DND-41 (cell line): Measurements from ENCODE around the gene MTOR.

Experiments
- ATAC-seq: fragments of 200-7000 bp; cut with Tn5 transposase; 3 replicates; pipeline ENCODE4 v1.9.1; 2021; ENCODE audit warnings: low read depth; ENCODE audit not compliant: insufficient read depth
- DNase-seq: peaks from one replicate; pipeline ENCODE4 v3.0.0-alpha.2; 2020
- H2AFZ ChIP-seq: 2 replicates; pipeline ENCODE4 v1.6.0; 2012; ENCODE audit warnings: low read depth, low read length
- H3K27ac ChIP-seq: 2 replicates; pipeline ENCODE4 v1.5.1; 2012; ENCODE audit warnings: low read length, inconsistent platforms
- H3K27me3 ChIP-seq: fragments of 200-600 bp; sonication (generic); 2 replicates; pipeline ENCODE4 v1.6.0; 2012; ENCODE audit warnings: low read length, mild to moderate bottlenecking, inconsistent platforms; ENCODE audit not compliant: insufficient read depth, poor library complexity
- H3K36me3 ChIP-seq: 2 replicates; pipeline ENCODE4 v1.5.1; 2012; ENCODE audit warnings: low read length, inconsistent platforms; ENCODE audit not compliant: insufficient read depth
- H3K4me1 ChIP-seq: 2 replicates; pipeline ENCODE4 v1.5.1; 2012; ENCODE audit warnings: mild to moderate bottlenecking, low read length; ENCODE audit not compliant: insufficient read depth
- H3K4me2 ChIP-seq: 2 replicates; pipeline ENCODE4 v1.6.0; 2012; ENCODE audit warnings: mild to moderate bottlenecking, moderate library complexity, low read length, inconsistent platforms; ENCODE audit not compliant: insufficient read depth
- H3K4me3 ChIP-seq, 2 experiments: fragments of 200-600 bp in 1 of 2; shearing (Covaris generic) in 1 of 2; 2 replicates each; pipeline ENCODE4 v1.5.1; 2012 to 2016; ENCODE audit warnings: inconsistent platforms in 2 of 2, low read length in 2 of 2, mild to moderate bottlenecking in 2 of 2, low read depth in 1 of 2, moderate library complexity in 1 of 2
- H3K79me2 ChIP-seq: 2 replicates; pipeline ENCODE4 v1.6.0; 2012; ENCODE audit warnings: low read length, inconsistent platforms; ENCODE audit not compliant: insufficient read depth
- H3K9ac ChIP-seq: 2 replicates; pipeline ENCODE4 v1.6.0; 2012; ENCODE audit warnings: low read depth, mild to moderate bottlenecking, inconsistent platforms, low read length, moderate library complexity
- H3K9me3 ChIP-seq: 2 replicates; pipeline ENCODE4 v1.5.1; 2012; ENCODE audit warnings: low read length, moderate library complexity, mild to moderate bottlenecking, inconsistent platforms; ENCODE audit not compliant: insufficient read depth, severe bottlenecking
- H4K20me1 ChIP-seq: 2 replicates; pipeline ENCODE4 v1.6.0; 2012; ENCODE audit warnings: low read length; ENCODE audit not compliant: insufficient read depth
- EZH2 ChIP-seq: IDR thresholded peaks from 3 replicates; pipeline ENCODE4 v1.6.1; 2012; ENCODE audit warnings: borderline replicate concordance, low read depth, mild to moderate bottlenecking, moderate library complexity, low read length, inconsistent platforms; ENCODE audit not compliant: severe bottlenecking
- TF ChIP-seq, protein P1 (sequence below): IDR thresholded peaks from 2 replicates; pipeline ENCODE4 v1.5.1; 2012; ENCODE audit warnings: borderline replicate concordance, low read length, moderate library complexity, mild to moderate bottlenecking; ENCODE audit not compliant: poor library complexity, severe bottlenecking; ENCODE audit errors: extremely low read depth

The MTOR gene

DNA sequence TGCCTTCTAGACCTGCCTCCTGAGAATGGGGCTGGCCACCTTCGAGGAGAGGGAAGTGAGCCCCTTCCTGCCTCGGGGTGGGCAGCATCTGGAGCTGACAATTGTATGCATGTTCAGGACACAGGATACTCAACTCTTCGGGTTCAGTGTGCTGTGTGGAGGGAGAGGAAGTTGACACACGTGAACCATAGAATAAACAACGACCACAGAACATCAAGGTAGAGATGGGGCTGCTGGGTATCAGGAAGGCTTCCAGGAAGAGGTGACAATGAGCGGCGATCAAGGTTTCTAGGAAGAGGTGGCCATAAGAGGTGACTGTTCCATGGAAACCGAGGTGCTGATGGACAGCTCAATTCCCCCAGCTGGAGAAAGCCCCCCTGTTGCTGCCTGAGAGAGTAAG, 32.6 kb upstream of the MTOR start:
- H3K4me2 ChIP-seq = no peak overlapping the region
- H3K27ac ChIP-seq = no peak overlapping the region
- no peak overlapping the region for H2AFZ ChIP-seq
- H3K36me3 ChIP-seq = peaks cover 47% of the 10 kb centered on the region
- H3K27me3 ChIP-seq = no peaks in the 10 kb centered on the region
- peaks cover 6% of the 10 kb centered on the region; the same call in 1 of the 2 replicates for H4K20me1 ChIP-seq
- H3K4me3 ChIP-seq = no peak overlapping the region
- no peaks in the 10 kb centered on the region for H3K4me1 ChIP-seq
- TF ChIP-seq, protein P1, sequence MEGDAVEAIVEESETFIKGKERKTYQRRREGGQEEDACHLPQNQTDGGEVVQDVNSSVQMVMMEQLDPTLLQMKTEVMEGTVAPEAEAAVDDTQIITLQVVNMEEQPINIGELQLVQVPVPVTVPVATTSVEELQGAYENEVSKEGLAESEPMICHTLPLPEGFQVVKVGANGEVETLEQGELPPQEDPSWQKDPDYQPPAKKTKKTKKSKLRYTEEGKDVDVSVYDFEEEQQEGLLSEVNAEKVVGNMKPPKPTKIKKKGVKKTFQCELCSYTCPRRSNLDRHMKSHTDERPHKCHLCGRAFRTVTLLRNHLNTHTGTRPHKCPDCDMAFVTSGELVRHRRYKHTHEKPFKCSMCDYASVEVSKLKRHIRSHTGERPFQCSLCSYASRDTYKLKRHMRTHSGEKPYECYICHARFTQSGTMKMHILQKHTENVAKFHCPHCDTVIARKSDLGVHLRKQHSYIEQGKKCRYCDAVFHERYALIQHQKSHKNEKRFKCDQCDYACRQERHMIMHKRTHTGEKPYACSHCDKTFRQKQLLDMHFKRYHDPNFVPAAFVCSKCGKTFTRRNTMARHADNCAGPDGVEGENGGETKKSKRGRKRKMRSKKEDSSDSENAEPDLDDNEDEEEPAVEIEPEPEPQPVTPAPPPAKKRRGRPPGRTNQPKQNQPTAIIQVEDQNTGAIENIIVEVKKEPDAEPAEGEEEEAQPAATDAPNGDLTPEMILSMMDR = no peak
- TF ChIP-seq EZH2 = no peak
- no peaks in the 10 kb centered on the region for H3K79me2 ChIP-seq
- no peak for DNase-seq
- ATAC-seq = no peak
- H3K9me3 ChIP-seq = no peaks in the 10 kb centered on the region
- no peak overlapping the region for H3K9ac ChIP-seq

DNA sequence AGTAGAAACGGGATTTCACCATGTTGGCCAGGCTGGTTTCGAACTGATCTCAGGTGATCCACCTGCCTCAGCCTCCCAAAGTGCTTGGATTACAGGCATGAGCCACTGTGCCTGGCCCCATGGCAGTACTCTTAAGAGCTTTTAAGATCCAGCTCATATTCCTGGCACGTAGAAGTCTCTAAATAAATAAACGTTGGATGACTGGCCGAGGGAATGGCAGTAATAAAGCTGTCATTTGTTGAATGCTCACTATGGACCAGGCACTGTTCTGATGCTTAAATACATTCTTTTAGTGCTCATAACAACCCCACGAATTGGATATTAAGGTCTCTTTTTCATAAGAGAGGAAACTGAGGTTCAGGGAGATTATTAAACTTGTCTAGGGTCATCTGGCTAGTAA, 31.5 kb upstream of the MTOR start:
- H3K36me3 ChIP-seq = peaks cover 50% of the 10 kb centered on the region
- no peak overlapping the region for H3K9ac ChIP-seq
- ATAC-seq (no peak), DNase-seq (no peak)
- no peaks in the 10 kb centered on the region for H3K79me2 ChIP-seq
- no peaks in the 10 kb centered on the region for H3K4me1 ChIP-seq
- H3K27ac ChIP-seq = no peak overlapping the region
- H2AFZ ChIP-seq = no peak overlapping the region
- H3K4me3 ChIP-seq = no peak overlapping the region
- no peak for TF ChIP-seq EZH2
- TF ChIP-seq, protein P1 = no peak
- H3K4me2 ChIP-seq = no peak overlapping the region
- H4K20me1 ChIP-seq = peaks cover 6% of the 10 kb centered on the region; the same call in 1 of the 2 replicates
- no peaks in the 10 kb centered on the region for H3K27me3 ChIP-seq
- H3K9me3 ChIP-seq = no peaks in the 10 kb centered on the region

DNA sequence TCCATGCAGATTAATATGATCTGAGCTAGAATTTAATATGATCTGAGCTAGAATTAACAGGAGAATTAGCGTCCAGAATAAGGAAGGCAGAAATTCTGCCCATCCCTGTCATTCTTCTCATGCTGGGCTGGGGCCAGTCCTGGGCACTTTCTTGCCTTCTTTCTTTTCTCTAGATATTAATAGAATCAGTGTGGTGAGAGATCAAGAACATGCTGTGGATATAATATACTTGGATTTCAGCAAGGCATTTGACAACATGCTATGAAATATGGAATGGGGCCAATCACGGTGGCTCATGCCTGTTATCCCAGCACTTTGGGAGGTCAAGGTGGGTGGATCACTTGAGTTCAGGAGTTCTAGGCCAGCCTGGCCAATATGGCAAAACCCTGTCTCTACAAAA, 28.7 kb upstream of the MTOR start:
- TF ChIP-seq, protein P1 = no peak
- TF ChIP-seq EZH2 = no peak
- H3K27ac ChIP-seq = no peak overlapping the region
- no peak overlapping the region for H3K4me2 ChIP-seq
- H3K36me3 ChIP-seq = peaks cover 72% of the 10 kb centered on the region
- H3K9me3 ChIP-seq = no peaks in the 10 kb centered on the region
- H2AFZ ChIP-seq = no peak overlapping the region
- no peak overlapping the region for H3K9ac ChIP-seq
- H3K4me1 ChIP-seq = no peaks in the 10 kb centered on the region
- no peaks in the 10 kb centered on the region for H3K27me3 ChIP-seq
- ATAC-seq = no peak
- H4K20me1 ChIP-seq = peaks cover 11% of the 10 kb centered on the region; the same call in 1 of the 2 replicates
- H3K4me3 ChIP-seq = no peak overlapping the region
- no peak for DNase-seq
- H3K79me2 ChIP-seq = peaks cover 7% of the 10 kb centered on the region; the same call in 1 of the 2 replicates

DNA sequence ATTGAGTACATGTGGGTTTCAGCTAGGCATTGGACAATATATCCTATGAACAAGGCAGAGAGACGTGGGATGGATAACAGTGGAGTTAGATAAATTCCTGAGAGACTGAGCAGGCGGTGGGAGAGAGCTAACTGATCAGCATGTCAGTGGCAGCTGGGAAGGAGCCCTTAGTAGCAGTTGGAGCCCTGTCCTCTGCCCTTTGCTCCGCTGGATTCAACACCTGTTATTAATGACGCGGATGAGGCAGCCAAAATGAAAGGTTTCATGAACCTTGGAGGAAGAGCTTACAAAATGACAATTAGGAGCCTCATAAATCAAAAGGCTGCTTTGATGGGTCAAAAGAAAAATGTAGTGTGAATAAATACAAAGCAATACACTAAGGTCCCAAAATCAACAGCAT, 26.7 kb upstream of the MTOR start:
- H3K4me1 ChIP-seq = no peaks in the 10 kb centered on the region
- peaks cover 68% of the 10 kb centered on the region for H3K36me3 ChIP-seq
- no peak overlapping the region for H3K27ac ChIP-seq
- H3K4me2 ChIP-seq = no peak overlapping the region
- peaks cover 12% of the 10 kb centered on the region; the same call in 1 of the 2 replicates for H4K20me1 ChIP-seq
- ATAC-seq (no peak), DNase-seq (no peak)
- TF ChIP-seq, protein P1 = no peak
- TF ChIP-seq EZH2 = no peak
- no peak overlapping the region for H3K4me3 ChIP-seq
- H3K9ac ChIP-seq = no peak overlapping the region
- peaks cover 13% of the 10 kb centered on the region; the same call in 1 of the 2 replicates for H3K79me2 ChIP-seq
- no peak overlapping the region for H2AFZ ChIP-seq
- H3K9me3 ChIP-seq = no peaks in the 10 kb centered on the region
- H3K27me3 ChIP-seq = no peaks in the 10 kb centered on the region
